Measurements from ENCODE around the gene OLFML2B.

DNA sequence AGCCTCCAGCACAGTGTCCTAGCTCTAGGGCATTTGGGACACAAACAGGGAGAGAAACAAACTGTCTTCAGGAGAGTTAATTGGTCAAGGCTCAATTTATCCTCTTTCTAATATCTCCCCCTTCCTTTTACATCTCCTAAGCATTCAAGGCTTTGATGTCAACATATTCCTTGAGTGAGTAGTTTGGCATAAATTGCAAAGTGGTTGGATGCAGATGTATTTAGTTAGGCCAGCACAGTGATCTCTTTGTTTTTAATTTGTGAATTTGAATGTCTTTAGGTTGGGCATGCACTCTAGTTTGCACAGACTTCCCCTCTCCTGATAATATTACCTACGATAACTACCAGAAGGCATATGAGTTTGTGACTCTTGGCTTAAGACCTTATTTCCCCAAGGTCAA, 12.5 kb upstream of the OLFML2B start:
- TF ChIP-seq, protein P1, sequence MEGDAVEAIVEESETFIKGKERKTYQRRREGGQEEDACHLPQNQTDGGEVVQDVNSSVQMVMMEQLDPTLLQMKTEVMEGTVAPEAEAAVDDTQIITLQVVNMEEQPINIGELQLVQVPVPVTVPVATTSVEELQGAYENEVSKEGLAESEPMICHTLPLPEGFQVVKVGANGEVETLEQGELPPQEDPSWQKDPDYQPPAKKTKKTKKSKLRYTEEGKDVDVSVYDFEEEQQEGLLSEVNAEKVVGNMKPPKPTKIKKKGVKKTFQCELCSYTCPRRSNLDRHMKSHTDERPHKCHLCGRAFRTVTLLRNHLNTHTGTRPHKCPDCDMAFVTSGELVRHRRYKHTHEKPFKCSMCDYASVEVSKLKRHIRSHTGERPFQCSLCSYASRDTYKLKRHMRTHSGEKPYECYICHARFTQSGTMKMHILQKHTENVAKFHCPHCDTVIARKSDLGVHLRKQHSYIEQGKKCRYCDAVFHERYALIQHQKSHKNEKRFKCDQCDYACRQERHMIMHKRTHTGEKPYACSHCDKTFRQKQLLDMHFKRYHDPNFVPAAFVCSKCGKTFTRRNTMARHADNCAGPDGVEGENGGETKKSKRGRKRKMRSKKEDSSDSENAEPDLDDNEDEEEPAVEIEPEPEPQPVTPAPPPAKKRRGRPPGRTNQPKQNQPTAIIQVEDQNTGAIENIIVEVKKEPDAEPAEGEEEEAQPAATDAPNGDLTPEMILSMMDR (conservative IDR thresholded peaks at IDR 0.05; ENCODE audit: low read depth, low read length), result no peak
- TF ChIP-seq CHD1 (IDR thresholded peaks at IDR 0.05; ENCODE audit: low read depth, low read length), result no peak

Measured in IMR-90 (cell line).